AG09309 (cell line): Measurements from ENCODE around the gene ENG.

Experiments
- DNase-seq: peaks from one replicate; pipeline ENCODE4 v3.0.0-alpha.2; 2010; ENCODE audit warnings: low read depth
- H3K4me3 ChIP-seq: 2 replicates; pipeline ENCODE4 v1.5.1; 2011; ENCODE audit warnings: mild to moderate bottlenecking, low read depth, low read length, moderate library complexity; ENCODE audit not compliant: control insufficient read depth
- CTCF ChIP-seq: IDR thresholded peaks from 2 replicates; pipeline ENCODE4 v1.5.1; 2011; ENCODE audit warnings: mild to moderate bottlenecking, low read depth, low read length, inconsistent platforms; ENCODE audit not compliant: insufficient read depth, control insufficient read depth; ENCODE audit errors: missing control alignments

The ENG gene

GRCh38 chr9:127857278-127857677 is 2.8 kb upstream of the ENG start:
- TF ChIP-seq CTCF, result no peak
- H3K4me3 ChIP-seq, result no peak overlapping the region
- no peak for DNase-seq

- TF ChIP-seq CTCF, result no peak
- no peak overlapping the region for H3K4me3 ChIP-seq
- no peak for DNase-seq
Measured at GRCh38 chr9:127856729-127857116, 2.3 kb upstream of the ENG start.

GRCh38 chr9:127856094-127856728 is 1.8 kb upstream of the ENG start:
- no peak for TF ChIP-seq CTCF
- H3K4me3 ChIP-seq, result no peak overlapping the region
- DNase-seq, result no peak

GRCh38 chr9:127855522-127855921 is 1.1 kb upstream of the ENG start:
- TF ChIP-seq CTCF, result no peak
- no peak for DNase-seq
- H3K4me3 ChIP-seq, result no peak overlapping the region

GRCh38 chr9:127854960-127855359 is 502 bp upstream of the ENG start:
- no peak for TF ChIP-seq CTCF
- DNase-seq, result no peak
- peak overlapping the region; percentile 84 for H3K4me3 ChIP-seq

GRCh38 chr9:127853312-127854183 is 910 bp downstream of the ENG start:
- H3K4me3 ChIP-seq, result peak overlapping the region; percentile 84
- no peak for DNase-seq
- TF ChIP-seq CTCF, result no peak
